HG03520 (cell line): Measurements from ENCODE around the gene UNC93B1.

Experiments
- ATAC-seq: cut with Tn5 transposase; IDR thresholded peaks from one replicate; pipeline ENCODE4 v1.9.1; 2021; ENCODE audit warnings: mild to moderate bottlenecking, moderate library complexity; ENCODE audit not compliant: unreplicated experiment

Gene UNC93B1

GRCh38 chr11:68026391-68027105 lies 22.7 kb upstream of the UNC93B1 start:
- ATAC-seq: no peak

GRCh38 chr11:68025047-68025446 lies 21.1 kb upstream of the UNC93B1 start:
- no peak for ATAC-seq

DNA sequence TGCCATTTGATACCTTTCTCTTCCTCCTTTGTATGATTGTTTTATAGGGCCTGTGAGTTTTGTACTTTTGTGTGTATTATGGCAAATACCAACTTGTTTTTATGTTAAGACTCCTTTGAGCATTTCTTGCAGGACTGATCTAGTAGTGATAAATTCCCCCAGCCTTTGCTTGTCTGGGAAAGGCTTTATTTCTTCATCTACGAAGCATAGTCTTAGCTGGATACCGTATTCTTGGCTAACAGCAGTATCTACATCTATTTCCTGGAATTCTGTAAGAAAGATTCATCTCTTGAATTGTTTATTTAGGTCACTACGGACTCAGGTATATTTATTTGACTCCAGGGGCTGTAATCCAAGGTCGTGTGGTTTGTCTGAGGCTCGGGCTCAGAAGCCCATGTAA lies 20.6 kb upstream of the UNC93B1 start:
- no peak for ATAC-seq

- ATAC-seq: no peak
These were observed 18.6 kb upstream of the UNC93B1 start for GRCh38 chr11:68022531-68022930.

- no peak for ATAC-seq
These were observed 17.4 kb upstream of the UNC93B1 start for GRCh38 chr11:68021167-68021787.

GRCh38 chr11:68020575-68020974 lies 16.7 kb upstream of the UNC93B1 start:
- no peak for ATAC-seq

DNA sequence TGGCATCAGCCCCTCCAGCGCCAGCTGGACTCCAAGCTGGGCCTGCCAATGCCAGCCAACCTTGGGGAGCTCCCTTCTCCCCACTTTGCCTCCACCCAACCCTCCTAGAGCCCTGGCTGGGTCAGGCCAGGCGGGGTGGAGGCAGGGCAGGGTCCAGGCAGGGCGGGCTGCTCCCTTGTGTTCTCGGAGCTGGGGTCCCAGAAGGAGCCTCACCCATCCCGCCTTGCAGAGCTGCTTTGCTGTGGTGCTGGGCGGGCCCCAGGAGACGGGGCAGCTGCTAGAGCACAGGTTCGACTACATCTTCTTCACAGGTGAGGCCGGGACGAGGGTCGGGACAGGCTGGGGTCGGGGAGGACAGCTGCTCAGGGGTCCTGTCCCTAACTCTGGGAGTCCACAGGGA lies 15.6 kb upstream of the UNC93B1 start:
- no peak for ATAC-seq

GRCh38 chr11:68018730-68019190 lies 14.9 kb upstream of the UNC93B1 start:
- no peak for ATAC-seq

DNA sequence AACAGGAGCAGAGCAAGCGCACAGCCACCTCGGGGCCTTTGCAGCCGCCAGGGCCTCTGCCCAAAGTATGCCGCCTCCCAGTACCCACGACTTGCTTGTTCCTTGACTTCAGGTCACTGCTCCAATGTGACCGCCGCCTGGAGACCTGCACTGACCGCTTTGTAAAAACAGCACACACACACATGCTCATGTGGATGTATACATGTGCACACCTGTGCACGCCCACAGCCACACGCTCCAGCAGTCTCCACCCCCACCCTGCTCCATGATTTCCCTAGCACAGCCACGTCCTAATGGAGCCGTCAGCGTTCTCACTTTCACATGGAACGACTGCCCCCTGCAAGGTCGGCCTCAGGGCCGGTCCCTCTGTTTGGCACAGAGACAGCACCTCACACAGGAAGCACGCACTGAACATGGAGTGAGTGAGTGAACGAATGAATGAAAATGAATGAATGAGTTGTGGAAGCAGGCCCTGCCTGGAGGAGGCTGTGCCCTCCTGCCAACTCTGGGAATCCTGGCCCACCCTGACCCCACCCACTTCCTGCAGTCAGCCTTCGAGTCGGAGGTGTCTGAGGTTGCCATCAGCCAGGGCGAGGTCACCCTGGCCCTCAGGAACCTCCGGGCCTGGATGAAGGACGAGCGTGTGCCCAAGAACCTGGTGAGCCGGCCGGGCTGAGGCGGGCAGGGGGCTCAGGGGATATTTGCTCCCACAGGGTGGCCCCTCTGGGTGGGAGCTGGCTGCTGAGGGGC lies 14.3 kb upstream of the UNC93B1 start:
- ATAC-seq: no peak

GRCh38 chr11:68016904-68017817 lies 13.3 kb upstream of the UNC93B1 start:
- no peak for ATAC-seq

GRCh38 chr11:68016161-68016903 lies 12.4 kb upstream of the UNC93B1 start:
- no peak for ATAC-seq

- no peak for ATAC-seq
These were observed 11.6 kb upstream of the UNC93B1 start for GRCh38 chr11:68015467-68015866.

DNA sequence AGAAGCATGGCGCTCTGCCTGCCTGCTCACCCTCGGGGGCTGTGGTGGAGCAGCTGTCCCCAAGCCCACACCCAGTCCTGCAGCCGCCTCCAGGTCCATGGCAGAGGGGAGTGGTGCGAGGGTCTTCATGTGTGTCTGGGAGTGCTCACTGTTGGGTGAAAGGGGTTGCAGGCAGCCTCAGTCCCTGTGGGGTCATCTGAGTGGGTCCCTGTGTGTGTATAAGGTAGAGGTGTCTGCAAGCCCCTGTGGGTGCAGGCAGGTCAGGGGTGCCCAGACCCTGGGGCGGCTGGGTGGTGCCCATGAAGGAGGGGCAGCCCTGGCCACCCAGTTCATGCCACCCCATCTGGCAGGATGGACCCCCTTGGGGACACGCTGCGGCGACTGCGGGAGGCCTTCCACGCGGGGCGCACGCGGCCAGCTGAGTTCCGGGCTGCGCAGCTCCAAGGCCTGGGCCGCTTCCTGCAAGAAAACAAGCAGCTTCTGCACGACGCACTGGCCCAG lies 11.1 kb upstream of the UNC93B1 start:
- ATAC-seq: no peak

- no peak for ATAC-seq
These were observed 10.5 kb upstream of the UNC93B1 start for GRCh38 chr11:68014157-68014946.

GRCh38 chr11:68013611-68014156 lies 9.8 kb upstream of the UNC93B1 start:
- ATAC-seq: no peak

GRCh38 chr11:68012843-68013610 lies 9.1 kb upstream of the UNC93B1 start:
- no peak for ATAC-seq

GRCh38 chr11:68012044-68012842 lies 8.3 kb upstream of the UNC93B1 start:
- no peak for ATAC-seq
